NCI-H1694 (cell line): ENCODE results near the gene TOMM22.

Source experiments
- DNase-seq: peaks from one replicate; lab custom pipeline; 2025; lab: John Stamatoyannopoulos, UW

The TOMM22 gene

DNA sequence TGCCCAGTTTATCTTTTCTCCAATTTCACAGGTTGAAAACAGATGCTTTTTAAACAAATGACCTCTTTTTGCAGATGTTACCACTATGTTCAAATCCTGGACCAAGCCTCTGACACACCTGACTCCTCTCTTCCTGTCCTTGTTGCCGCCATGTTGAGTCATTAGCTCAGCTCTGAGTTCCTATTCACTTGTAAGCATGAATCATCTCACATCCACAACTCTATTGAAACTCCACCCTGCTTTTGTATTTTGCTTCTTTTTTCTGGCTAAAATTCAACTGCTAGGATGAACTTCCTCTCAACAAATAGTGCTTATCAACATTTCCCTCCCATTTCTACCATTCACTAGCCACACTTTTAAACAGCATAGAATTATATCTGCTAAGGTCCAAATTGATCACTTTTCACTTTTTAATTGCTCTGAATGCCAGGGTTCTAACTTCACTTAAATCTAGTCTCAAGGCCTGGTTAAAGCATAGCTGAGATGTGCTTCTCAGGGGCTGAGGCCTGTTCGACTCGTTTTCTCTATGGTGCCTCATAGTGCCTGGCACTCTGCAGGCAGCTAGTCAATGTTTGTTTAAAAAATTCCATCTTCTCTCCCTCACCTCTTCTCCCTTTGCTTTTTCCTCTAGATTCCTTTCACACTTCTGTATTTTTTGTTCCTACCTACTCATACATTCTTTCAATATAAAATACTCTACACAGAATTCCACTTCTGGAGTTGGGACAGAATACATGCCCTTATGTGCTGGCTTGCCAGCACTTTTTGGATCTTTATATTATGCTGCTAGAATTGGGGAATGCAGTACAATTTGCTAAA lies 15.1 kb downstream of the TOMM22 start:
- no peak for DNase-seq

DNA sequence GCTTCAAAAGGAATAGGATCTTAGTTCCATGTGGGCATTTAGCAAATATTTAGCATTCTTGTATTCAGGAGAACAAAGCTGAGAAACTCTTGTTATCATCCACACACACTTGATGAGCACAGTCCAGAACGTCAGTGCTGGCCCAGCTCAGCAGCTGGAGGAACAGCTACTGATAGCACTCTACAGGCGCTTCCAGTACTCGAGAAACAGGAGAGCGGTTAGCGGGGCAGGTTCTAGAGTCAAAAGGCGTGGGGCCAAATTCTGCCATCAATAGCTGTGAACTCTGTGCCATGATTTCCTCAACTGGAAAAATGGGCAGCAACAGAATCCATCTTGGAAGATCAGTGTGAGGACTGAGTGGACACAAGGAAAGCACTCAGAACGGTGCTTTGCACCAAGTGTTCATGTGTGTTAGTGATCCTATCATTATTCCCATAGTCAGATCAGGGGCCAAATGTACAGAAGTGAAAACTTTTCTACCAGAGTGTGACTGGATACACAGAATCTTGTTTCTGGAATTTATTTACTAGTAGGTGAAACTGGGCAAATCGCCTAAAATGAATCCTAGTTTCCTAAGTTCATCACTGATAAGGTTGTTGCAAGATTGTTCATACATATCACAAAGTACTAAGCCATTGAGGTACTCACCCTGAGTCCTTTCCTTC lies 15.8 kb downstream of the TOMM22 start:
- DNase-seq: no peak

DNA sequence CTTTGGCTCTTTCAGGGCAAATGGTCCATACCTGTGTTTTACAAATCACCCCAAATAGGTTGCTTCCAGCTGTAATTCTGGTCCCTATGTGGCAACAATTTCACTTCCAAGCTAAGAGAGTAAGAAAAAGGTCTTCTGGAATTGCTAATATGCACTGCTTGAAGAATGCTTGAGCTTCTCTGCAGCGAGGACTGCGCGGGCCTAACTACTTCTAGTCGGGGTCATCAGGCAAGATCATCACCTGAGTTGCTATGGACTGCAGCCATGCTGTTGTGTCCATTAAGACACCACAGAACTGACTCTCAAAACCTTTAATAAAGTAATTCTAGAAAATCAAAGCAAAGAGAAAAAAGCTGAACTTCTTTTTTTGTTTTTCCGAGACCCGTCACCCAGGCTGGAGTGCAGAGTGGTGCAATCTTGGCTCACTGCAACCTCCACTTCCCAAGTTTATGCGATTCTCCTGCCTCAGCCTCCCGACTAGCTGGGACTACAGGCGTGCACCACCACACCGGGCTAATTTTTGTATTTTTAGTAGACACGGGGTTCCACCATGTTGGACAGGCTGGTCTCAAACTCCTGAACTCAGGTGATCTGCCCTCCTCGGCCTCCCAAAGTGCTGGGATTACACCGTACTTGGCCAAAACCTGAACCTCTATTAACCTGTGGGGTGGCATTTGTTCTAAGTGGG lies 16.8 kb downstream of the TOMM22 start:
- no peak for DNase-seq

DNA sequence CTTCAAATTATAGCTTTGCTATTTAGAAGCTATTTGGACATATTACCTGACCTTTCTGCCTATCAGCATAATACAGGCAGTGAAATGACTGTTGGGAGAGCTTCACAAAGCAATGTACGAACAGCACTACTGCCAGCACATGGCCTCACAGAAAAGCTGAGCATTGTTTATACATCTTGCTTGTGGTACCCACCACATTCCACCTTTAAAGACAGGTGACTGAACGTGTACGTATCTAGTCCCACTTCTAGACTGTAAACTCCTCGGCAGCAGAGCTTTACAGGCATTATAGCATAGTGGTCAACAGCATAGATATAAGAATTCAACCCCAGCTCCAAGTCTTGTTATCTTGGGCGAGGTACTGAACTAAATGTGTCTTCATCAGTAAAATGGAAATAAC lies 17.4 kb downstream of the TOMM22 start:
- no peak for DNase-seq

DNA sequence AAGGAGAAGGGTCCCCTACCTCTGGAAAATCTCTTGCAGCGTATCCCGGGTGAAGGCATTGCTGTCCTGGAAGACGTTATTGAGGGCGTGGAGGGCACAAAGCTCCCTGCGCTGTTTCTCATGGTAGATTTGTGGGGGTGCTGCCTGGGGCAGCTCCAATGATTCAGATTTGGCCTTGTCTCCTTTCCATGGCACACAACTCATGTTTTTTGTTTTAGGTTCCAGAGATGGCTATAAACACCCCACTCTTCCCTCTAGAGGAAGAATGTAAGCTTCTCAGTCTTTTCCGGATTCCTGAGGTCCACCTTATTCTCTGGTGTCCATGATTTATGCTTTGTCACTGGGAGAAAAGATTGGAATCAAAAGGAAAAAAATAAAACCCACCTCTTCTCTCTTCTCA lies 18.0 kb downstream of the TOMM22 start:
- no peak for DNase-seq

DNA sequence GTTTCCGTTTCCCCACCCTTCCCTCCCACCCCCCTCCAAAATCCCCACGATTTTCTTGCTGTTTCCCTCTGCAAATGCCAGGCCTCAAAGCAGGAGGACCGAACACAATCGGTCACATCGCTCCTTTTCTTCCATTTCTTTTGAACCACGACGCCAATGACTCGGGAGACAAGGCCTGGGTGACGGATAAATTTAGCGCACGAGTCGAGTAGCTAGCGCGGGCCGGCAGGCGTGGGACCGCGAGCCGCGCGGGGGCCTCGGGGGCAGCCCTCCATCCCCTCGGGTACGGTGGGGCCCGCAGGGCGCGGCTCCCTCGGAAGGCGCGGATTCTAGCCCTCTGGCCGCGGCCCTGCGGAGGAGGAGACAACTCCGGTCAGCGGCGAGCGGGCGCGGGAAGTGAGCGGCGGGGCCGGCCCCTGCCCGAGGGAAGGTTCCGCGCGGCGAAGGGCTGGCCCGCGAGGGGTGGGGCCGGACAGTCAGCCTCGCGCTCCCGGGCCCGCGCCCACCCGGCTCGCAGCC lies 18.6 kb downstream of the TOMM22 start:
- DNase-seq: no peak

DNA sequence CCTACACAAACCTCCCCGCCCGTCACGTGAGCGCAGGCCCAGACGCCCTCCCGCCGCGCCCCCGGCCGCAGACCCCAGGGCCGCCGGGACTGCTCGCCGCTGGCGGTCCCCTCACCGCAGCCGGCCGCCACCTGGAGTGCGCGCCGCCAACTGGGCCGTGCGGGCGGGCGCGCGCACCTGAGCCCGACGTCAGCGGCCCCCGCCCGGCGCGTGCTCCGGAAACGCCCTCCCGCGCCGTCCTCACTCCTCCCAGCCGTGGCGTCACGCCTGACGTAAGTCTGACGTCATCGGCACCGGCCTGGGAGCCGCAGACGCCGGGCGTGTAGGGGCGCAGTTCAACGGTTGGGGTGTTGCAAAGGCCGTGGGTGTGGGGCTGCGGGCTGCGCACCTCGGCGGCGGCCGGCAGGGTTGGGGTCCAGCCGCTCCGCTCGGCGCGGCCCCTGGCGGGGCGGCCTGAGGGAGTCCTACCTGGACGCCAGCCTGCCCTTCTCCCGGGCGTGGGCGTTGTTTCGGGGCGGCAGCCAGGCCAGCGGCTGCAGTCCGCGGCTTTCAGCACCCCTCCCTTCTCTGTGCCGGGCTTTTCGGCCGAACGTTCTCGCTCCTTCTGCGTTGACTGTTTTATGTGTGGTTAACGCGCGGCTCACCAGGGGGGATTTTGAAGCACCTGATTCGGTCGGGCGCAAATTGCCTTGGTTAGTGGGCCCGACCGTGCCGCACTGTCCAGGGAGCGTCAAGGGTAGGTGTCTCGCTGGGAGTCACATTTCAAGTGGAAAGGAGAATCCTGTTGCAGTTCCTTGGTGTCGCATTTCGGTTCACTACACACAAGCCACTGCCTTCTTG lies 19.3 kb downstream of the TOMM22 start, which contains the start of gene JOSD1:
Gene JOSD1, minus strand, starts transcription at position 155 of the 840 bp plus-strand sequence. CDS start 956 bp downstream, outside the sequence.
- peak; percentile 65 for DNase-seq

DNA sequence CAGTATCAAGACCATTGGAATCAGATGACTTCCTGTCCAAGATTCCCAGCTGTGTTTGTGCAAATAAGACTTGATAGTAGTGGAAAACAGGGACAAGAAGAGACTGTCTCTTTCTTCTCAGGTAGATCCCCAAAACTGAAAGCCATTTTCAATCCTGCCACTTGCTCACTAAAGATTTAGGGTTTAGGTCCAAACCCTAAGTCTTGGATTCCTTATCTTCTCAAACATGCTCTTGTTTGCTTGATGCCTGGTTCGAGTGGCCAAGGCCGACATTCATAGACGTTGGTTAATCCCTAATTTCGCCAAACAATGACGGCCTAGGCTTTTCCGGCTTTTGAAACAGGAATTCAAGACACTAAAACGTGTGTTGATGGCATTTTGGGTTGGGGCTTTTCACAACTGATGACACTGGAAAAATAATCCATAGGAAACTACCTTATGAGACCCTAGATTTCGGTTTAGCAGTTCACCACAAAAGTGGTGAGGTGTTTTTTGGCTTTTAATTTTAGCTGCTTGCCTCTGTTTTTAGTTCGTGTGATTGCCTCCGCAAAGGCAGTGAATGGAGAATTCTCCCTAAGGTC lies 23.0 kb downstream of the TOMM22 start:
- DNase-seq: no peak

DNA sequence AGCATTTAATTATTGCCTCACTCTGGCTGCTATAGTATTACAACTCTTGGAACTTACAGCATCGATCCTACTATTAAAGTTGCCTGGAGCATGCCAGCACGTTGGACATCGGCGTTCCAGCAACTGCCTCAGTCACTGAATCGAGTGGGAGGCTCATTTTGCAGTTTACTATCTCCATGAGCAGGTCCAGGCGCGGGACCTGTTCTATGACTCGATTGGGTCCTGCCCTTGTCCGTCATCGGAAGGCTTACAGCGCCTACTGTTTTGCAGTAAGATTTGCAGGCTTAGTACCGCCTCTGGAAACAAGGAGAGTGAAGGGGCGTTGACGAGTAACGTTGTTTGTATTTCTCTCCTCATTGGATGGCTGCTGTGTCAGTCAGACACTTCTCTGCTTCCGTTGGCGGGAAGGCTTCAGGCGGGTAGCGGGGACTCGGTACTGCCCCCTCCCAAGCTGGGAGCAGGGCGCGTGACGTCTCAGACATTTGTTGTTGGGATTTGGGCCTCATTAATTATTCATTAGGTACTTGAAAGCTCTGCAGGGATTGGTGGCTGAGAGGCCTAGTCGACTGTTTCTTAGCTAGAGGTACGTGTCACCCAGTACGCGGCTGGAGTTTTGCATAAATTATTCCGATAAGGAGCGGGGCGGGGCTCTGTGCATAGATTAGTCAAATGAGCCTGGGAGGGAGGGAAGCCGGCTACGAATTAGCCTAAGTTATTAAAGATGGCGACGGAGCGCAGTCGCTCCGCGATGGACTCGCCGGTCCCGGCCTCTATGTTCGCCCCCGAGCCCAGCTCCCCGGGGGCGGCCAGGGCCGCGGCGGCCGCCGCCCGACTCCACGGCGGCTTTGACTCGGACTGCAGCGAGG lies 23.7 kb downstream of the TOMM22 start, which contains the start of gene GTPBP1:
Gene GTPBP1, plus strand, starts transcription at position 710 of the 866 bp plus-strand sequence. Its CDS starts 12 bp downstream, at position 722.
- DNase-seq: peak; percentile 99

DNA sequence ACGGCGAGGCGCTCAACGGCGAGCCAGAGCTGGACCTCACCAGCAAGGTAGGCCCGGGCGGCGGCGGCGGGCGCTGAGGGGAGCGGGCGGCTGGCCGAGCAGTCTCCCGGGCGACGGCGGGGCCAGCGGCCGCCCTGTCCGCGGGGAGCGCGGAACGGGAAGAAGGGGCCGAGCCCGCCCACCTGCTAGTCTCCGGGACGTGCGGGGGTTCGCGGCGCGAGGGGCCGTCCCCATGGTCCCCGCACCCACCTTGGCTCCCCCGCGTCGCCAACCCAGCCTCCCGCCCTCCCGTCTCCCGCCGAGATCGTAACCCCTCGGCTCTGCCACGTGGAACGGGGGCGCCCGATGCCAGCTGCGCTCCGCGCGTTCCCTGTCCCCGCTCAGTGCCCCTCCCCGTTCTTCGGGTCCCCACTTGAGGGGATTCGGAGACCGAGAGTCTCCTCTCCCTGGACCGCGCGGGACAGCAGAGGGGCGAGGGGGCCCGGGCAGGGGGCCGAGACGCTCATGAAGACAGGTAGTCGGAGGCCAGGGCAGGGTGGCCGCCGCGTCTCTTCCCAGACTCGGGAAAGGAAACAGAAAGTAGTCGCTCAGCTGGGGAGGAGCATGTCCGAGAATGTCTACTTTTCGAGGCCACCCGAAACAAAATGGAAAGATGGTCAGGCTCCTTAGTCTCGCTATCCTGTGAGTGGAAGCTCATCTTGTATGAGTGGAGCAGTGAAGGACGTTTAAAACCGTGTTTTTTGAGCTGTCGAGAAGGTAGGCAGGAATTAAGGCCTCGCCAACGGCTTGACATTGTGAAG lies 24.5 kb downstream of the TOMM22 start:
- DNase-seq: no peak

DNA sequence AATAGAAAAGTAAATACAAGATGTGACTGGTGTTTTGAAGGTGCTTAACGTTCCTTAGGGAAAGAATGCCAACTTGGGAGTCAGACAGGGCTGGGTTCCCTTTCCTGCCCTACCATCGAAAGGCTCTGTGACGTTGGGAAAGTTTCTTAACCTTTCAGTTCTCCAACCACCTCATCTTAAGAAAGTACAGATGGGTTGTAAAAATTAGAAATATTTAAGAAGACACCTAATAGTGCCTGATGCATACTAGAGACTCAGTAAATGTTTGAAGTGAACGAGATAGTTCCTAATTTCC lies 25.1 kb downstream of the TOMM22 start:
- DNase-seq: no peak

DNA sequence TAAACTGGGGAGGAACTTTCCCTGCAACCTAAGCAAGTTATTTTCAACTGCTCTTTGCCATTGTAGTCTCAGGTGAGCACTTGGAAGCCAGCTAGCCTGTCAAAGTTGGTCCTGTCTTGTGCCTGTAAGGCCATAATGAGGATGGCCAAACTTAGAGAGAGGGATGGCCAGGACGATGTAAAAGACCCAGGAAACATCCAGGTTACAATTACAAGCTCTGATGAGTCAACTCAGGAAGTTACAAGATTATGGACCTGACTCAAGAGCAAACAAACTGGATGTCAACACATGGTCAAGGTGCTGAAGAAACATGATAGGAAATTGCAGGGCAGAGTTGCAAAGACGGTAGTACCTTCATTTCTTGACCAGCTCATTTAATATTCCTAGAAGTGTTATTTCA lies 25.6 kb downstream of the TOMM22 start:
- DNase-seq: no peak

DNA sequence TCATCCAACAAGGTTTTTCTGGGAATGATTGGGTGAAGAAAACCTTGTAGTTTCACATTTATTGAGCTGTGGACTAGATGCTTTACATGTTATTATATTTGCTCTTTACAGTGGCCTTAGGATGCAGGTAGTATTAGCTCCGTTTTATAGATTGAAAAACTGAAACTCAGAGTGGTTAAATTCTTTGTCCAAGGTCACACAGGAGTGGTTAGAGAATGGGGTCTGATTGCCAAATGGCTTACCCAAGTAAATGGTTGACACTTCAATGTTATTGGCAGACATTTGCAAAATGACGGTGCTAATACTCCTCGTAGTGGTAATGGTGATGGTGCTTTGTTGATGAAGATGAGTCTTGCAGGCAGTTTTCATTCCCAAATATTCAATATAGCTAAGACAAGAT lies 26.2 kb downstream of the TOMM22 start:
- DNase-seq: no peak

DNA sequence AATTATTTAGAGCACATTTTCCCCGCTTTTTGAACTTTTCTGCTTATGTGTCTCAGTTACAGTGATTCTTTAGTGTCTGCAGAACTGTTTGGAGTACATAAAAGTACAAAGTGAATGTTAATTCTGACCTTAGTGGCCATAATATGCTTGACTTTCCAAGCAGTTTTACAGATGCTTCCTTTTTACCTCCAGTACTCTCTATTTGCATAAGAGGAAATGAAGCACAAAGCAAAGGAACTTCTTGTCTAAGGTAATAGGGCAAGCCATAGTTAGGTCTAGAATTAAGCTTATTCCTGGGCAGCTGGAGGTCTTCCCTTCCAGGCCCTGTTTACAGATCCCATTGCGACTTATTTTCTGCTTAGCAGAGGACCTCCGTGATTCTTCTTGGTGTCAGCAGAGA lies 27.5 kb downstream of the TOMM22 start:
- DNase-seq: no peak

DNA sequence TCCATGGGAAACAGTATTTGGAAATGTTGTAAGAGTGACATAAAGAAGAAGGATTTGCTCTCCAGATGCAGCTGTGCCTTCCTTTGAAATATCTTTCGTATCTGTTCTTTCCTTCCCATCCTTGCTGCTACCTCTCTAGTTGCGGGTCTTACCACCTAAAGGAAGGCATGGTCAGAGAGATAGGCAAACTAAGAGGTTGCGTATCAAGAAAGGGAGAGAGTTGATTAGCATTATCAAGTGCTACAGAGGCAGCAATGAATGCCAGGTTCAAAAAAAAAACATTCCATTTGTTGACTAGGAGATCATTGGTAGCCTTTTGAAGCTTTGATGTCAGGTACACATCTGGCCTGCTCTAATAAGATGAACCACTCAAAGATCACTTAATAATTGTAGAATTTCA lies 28.6 kb downstream of the TOMM22 start:
- DNase-seq: no peak

DNA sequence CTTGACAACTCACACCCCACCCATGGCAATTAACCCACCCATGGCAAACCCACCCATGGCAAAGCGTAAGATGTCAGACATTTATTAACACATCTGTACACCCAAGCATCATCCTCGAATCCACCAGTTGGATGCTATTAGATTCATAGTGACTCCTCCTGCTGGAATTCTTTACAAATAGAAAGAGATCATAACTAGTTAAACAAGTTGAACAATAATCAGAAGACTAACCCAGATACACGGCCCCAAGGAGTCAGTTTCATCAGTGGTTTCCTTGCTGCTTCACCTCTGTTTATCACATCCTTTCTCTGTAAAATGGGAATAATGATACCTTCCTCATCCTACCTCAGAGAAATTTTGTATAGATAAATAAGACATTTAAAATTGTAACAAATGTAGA lies 29.1 kb downstream of the TOMM22 start:
- no peak for DNase-seq

DNA sequence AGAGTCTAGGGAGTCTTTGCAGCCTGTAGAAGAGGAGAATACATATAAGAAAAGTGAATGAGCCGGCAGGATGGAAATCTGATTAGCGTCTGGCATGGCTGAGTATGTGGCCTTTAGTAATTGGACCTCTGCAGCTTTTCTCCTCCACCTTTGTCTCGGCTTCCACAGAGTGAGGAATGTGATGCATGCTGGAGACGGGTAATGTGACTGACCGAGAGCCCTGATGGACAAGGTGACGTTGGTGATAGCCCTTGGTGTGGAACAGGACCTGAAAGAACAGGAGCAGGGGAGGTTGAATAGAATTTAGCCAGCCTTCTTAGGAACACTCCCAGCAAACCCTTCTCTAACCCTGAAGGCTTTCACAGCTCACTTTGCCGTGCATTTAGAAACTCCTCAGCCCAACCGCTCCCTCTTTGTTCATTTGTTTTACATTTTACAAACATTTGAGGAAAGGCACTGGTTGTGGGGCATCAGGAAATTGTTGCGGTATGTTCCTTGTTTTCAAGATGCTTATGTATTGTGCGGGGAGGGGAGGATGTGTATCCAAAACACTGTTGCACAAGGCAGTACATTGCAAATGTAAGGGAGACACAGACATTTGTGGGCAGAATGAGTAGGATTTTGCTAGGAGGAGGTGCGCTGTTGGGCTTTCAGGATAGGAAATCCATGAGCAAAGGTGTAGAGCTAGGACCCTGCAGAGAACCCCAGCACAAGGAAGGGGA lies 30.9 kb downstream of the TOMM22 start:
- DNase-seq: no peak

DNA sequence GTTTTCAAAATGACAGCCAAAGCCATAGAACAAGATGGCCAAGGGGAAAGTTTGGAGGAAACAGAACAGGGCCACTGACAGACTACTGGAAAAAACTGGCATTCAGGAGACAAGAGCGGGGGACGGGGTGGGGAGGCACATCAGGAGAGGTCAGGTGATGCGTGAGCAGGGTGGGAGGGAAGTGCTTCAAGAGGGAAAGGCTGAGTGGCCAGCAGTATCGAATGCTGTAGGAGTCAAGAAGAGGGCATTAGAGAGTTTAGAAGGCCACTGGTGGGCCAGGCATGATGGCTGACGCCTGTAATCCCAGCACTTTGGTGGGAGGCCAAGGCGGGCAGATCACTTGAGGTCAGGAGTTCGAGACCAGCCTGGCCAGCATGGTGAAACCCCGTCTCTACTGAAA lies 32.2 kb downstream of the TOMM22 start:
- no peak for DNase-seq

DNA sequence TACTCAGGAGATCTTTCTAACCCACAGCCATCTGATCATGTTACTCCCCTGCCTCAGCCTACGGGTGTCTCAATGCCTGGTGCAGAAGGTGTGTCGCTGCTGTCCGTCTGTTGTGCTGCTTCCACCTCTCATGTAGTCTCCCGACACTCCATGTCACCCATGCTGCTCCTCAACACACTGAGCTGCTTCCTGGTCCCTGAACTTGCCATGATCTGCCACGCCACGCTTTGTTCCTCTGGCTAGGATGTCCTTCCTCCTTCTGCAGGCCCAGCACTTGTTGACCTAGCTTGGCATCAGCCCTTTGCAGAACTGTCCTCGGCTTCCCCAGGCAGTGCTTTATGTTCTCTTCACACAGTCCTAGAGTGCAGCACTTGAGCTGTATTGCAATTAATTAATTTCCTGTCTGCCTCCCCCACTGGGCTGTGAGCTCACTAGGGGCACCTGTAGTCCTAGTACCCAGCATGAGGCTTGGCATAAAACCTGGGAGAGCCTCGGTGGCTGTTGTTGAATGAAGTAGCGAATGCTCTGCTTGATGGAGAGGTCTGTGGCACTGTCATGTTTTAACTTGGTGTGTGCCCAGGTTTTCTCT lies 33.5 kb downstream of the TOMM22 start:
- no peak for DNase-seq
